T-helper 2 cell treated with Interferon-gamma antibody and Interleukin-4, amounts not matched to agents 100 ng/mL and 5 ng/mL, for 36 hours (primary cell): ENCODE results near the gene CADPS. TPM values are rescaled to one million over a fixed set of nuclear protein-coding genes. Genes with fewer than 3 reads are reported as not detected.

ENCODE experiments used
- intact Hi-C: fragments of 100-400 bp; cut with micrococcal nuclease; formaldehyde crosslinking; loops from one replicate; pipeline ENCODE4 v1.15.1; 2023
- total RNA-seq: library from RNA; stranded (reverse); gene quantifications from 2 replicates; pipeline ENCODE4 v1.2.3, GENCODE V29; 2022

Gene CADPS
- total RNA-seq, 1 donor from 2014 or later = not detected

DNA sequence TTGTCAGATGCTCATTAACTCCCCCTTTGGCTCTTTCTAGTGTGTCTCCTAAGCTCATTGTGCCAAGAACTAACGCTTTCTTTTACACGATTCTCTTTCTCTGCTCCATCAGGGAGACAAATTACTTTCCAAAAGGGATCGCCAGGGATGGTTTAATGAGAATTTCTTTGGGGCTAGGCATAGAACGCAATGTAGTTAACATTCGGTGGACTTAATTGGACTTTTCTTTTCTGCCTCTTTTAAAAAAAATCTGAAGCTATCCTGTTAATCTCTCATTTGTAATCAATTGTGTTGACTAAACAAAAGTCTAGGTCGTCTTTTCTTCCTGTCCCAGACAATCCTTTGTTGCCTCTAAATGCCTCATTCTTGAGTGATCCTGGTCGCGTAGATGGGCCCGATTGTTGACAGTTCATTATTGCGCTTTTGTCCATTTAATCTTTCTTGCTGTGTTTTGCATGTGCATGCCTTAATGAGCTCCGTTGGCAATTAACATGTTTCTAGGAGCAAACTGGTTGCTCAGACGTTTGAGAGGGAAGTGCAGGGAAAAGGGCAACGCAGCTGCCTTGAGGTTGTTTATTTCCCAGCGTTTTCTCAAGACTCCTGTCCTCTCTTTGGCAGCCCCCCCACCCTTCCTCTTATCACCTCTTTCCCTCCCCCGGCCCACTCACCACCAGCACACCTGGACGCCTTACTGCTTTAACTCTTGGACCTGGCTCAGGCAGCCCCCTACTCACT lies 509.7 kb downstream of the CADPS start:
- intact Hi-C loops = no loop called here

DNA sequence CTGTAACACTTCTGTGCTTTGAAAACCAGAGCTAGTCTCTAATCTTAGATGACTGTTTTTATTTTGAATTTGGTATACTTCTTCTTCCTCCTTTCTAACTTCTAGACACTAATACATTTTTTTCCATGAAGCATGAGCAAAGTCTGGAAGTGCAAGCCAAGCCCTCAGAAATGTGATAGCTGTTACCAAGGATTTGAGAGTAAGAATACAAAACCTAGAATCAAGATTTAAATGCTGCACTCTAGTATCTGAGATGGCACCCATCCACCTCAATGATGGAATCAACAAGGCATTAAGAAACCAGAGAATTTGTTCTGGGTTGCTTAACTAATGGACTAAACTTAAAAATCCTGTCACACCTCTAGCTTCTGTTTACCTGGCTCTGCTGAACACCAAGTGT lies 511.0 kb downstream of the CADPS start:
- intact Hi-C loops = no loop called here

DNA sequence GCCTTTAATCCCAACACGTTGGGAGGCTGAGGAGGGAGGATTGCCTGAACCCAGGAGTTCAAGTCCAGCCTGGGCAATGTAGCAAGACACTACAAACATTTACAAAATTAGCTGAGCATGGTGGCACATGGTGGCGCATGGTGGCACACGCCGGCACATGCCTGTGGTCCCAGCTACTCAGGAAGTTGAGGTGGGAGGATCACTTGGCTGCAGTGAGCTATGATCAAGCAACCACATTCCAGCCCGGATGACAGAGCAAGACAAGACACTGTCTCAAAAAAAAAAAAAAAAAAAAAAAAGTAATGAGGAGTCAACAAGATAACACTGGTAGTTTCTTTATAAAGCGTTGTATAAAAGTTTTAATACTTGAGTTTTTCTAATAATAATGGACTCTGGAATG lies 511.9 kb downstream of the CADPS start:
- intact Hi-C loops = no loop called here

DNA sequence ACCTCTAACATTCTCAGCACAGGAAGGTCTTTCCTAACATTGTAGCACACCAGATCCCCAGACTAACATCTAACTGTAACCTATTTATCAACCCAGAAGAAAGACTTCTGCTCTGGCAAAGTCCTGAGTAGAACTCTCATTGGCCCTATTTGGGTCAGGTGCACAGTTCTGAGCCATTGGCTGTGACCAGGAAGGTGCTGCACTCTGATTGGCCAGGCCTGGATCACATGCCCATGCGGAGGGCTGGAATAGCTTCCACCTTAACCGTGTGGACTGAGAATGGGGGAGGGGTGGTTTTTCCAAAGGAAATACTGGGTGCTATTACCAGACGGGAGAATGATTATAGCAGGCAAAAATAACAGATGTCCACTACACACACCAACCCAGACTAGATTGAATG lies 513.4 kb downstream of the CADPS start:
- intact Hi-C loops = no loop called here

DNA sequence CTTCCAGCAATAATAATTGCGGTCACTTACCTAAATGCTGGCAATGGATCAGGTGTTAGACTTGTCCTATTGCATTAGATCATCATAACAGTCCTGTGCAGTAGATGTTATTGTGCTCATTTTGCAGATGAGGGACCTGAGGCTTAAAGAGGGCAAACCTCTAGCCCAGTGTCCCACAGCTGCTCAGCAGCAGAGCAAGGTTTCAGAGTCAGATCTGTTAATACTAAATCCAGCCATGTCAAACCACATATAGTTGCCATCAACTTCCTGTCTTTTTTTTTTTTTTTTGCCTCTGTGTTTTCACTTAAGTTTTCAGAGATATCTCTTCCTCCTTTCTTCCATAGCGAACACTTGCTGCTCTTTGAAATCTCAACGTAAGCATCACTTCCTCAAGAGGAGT lies 514.0 kb downstream of the CADPS start:
- intact Hi-C loops = no loop called here

DNA sequence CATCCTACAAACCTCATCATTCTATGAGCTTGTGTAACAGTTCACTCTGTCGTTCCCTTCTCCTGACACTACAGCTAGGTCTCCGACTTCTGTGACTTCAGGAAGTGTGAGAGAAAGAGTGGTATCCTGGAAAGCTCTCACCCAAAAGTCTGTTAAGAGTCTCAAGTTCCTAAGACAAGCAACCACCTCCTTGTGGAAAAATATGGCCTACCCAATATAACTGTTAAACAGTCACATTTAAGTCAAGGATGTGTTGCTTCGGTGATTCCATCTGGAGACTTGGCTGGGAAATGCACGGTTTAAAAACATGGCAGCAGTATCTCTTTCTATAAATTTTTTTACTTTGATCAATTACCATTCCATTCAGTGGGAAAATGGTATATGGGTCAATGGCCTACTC lies 515.7 kb downstream of the CADPS start:
- intact Hi-C loops = no loop called here

DNA sequence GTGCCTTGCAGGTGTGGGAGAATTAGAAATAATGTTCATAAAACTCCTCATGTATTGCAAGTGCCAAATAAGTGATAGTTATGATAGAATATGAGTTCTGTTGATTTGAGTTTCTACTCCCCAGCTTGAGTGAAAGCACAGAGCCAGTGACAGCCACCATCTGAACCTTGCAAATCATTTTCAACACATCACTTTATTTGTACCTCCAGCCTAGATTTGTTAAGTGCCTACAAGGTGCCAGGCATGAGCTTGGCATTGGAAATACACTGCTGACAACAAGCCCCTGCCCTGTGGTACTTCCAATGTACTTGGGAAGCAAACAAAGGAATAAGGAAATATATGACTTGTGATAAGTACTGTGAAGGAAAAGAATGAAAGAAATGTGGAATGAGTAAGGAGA lies 518.9 kb downstream of the CADPS start:
- intact Hi-C loops = no loop called here

DNA sequence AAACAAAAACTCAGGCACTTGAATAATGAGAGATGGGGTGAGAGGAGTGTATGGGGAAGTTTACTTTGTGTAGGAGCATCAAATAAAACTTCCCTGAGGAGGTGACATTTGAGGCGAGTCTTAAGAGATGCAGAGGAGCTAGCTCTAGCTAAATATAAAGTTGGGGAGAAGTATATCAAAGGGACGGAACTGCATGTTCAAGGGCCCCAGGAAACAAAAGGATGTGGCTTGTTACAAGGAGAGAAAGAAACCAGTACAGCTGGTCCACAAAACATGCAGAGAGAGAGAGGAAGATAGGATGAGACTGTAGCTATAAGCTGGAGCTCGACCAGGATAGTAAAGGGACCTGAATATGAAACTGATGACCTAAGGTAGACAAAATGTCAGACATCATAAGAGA lies 519.5 kb downstream of the CADPS start:
- intact Hi-C loops = no loop called here
